WTC11 (cell line): Measurements from ENCODE around the gene FHAD1. TPM values are rescaled to one million over a fixed set of nuclear protein-coding genes. Genes with fewer than 3 reads are reported as not detected.
A peak's percentile ranks its signal among the peaks of the same experiment; 100 is the strongest.

Experiments used
- ATAC-seq: fragments of 200-7000 bp; cut with Tn5 transposase; 2 replicates; pipeline ENCODE4 v1.10.0; 2021; ENCODE audit warnings: mild to moderate bottlenecking, moderate library complexity
- CTCF ChIA-PET: fragments of 300-600 bp; sonication (Branson Sonifier 250); formaldehyde crosslinking; loops from one replicate; lab custom pipeline; 2021; ENCODE audit warnings: antibody characterized with exemption; lab: Charles Lee
- POLR2A ChIA-PET: fragments of 350-600 bp; sonication (Branson Sonifier 250); formaldehyde crosslinking; loops from one replicate; lab custom pipeline; 2021; ENCODE audit warnings: antibody characterized with exemption; lab: Charles Lee
- DNase-seq: peaks from one replicate; pipeline ENCODE4 v3.0.0; 2021; ENCODE audit warnings: low spot score
- H3K27ac Mint-ChIP-seq: 2 replicates; pipeline ENCODE4 v1.8.0; 2021; ENCODE audit warnings: mixed read lengths
- H3K27me3 Mint-ChIP-seq: 2 replicates; pipeline ENCODE4 v1.8.0; 2021; ENCODE audit warnings: low read depth, mild to moderate bottlenecking, moderate library complexity, mixed read lengths
- H3K36me3 Mint-ChIP-seq: 2 replicates; pipeline ENCODE4 v1.8.0; 2021; ENCODE audit warnings: mixed read lengths
- H3K4me1 Mint-ChIP-seq: 2 replicates; pipeline ENCODE4 v1.8.0; 2022; ENCODE audit warnings: mixed read lengths
- H3K4me3 Mint-ChIP-seq: 2 replicates; pipeline ENCODE4 v1.8.0; 2021; ENCODE audit warnings: mild to moderate bottlenecking, moderate library complexity, mixed read lengths
- H3K9me3 Mint-ChIP-seq: 2 replicates; pipeline ENCODE4 v1.8.0; 2021; ENCODE audit warnings: mixed read lengths
- AFF4 ChIP-seq: sonication (generic); formaldehyde crosslinking; IDR thresholded peaks from 2 replicates; pipeline ENCODE4 v1.8.1; 2023; ENCODE audit warnings: mild to moderate bottlenecking, missing genetic modification reagents, borderline replicate concordance
- AR ChIP-seq: fragments of 250-450 bp; sonication (Bioruptor Pico); IDR thresholded peaks from 2 replicates; pipeline ENCODE4 v1.9.0; 2021; ENCODE audit warnings: mild to moderate bottlenecking
- CREB1 ChIP-seq: sonication (generic); formaldehyde crosslinking; IDR thresholded peaks from 2 replicates; pipeline ENCODE4 v1.8.0; 2023; ENCODE audit warnings: mild to moderate bottlenecking, missing genetic modification reagents
- CREM ChIP-seq: sonication (generic); formaldehyde crosslinking; IDR thresholded peaks from 2 replicates; pipeline ENCODE4 v1.8.1; 2022; ENCODE audit warnings: mild to moderate bottlenecking, missing genetic modification reagents, moderate library complexity
- E2F5 ChIP-seq: sonication (generic); formaldehyde crosslinking; IDR thresholded peaks from 2 replicates; pipeline ENCODE4 v1.8.1; 2022; ENCODE audit warnings: mild to moderate bottlenecking, moderate library complexity, missing genetic modification reagents
- ESRRA ChIP-seq: sonication (generic); formaldehyde crosslinking; IDR thresholded peaks from 2 replicates; pipeline ENCODE4 v1.8.1; 2022; ENCODE audit warnings: mild to moderate bottlenecking, missing genetic modification reagents, borderline replicate concordance
- ETV6 ChIP-seq: sonication (generic); formaldehyde crosslinking; IDR thresholded peaks from 2 replicates; pipeline ENCODE4 v1.8.1; 2022; ENCODE audit warnings: mild to moderate bottlenecking, missing genetic modification reagents
- HMGA2 ChIP-seq: fragments of 250-450 bp; sonication (Bioruptor Pico); IDR thresholded peaks from 2 replicates; pipeline ENCODE4 v1.4.0; 2021; ENCODE audit warnings: mild to moderate bottlenecking, moderate library complexity
- IRF1 ChIP-seq: sonication (generic); formaldehyde crosslinking; IDR thresholded peaks from 2 replicates; pipeline ENCODE4 v1.8.0; 2023; ENCODE audit warnings: missing genetic modification reagents
- NFATC4 ChIP-seq: fragments of 250-450 bp; sonication (Bioruptor Pico); IDR thresholded peaks from 2 replicates; pipeline ENCODE4 v1.9.0; 2021; ENCODE audit warnings: mild to moderate bottlenecking
- NFE2L1 ChIP-seq: sonication (generic); formaldehyde crosslinking; IDR thresholded peaks from 2 replicates; pipeline ENCODE4 v1.8.1; 2023; ENCODE audit warnings: missing genetic modification reagents
- NFYB ChIP-seq: sonication (generic); formaldehyde crosslinking; conservative IDR thresholded peaks from 2 replicates; pipeline ENCODE4 v1.8.0; 2022; ENCODE audit warnings: low read depth, missing genetic modification reagents
- NR1H2 ChIP-seq: sonication (generic); formaldehyde crosslinking; IDR thresholded peaks from 2 replicates; pipeline ENCODE4 v1.9.0; 2021; ENCODE audit warnings: mild to moderate bottlenecking, moderate library complexity, missing genetic modification reagents
- RELA ChIP-seq: sonication (generic); formaldehyde crosslinking; IDR thresholded peaks from 2 replicates; pipeline ENCODE4 v1.8.1; 2022; ENCODE audit warnings: missing genetic modification reagents, mild to moderate bottlenecking, borderline replicate concordance
- RORB ChIP-seq: fragments of 250-450 bp; sonication (Bioruptor Pico); IDR thresholded peaks from 2 replicates; pipeline ENCODE4 v1.9.0; 2021; ENCODE audit warnings: mild to moderate bottlenecking
- SMAD3 ChIP-seq: sonication (generic); formaldehyde crosslinking; IDR thresholded peaks from 2 replicates; pipeline ENCODE4 v1.8.0; 2022; ENCODE audit warnings: missing genetic modification reagents, mild to moderate bottlenecking, borderline replicate concordance
- TEAD1 ChIP-seq: sonication (generic); formaldehyde crosslinking; IDR thresholded peaks from 2 replicates; pipeline ENCODE4 v1.8.0; 2022; ENCODE audit warnings: mild to moderate bottlenecking, missing genetic modification reagents
- ZBTB21 ChIP-seq: sonication (generic); formaldehyde crosslinking; IDR thresholded peaks from 2 replicates; pipeline ENCODE4 v1.8.1; 2023; ENCODE audit warnings: mild to moderate bottlenecking, missing genetic modification reagents, borderline replicate concordance
- ZNF263 ChIP-seq: sonication (generic); formaldehyde crosslinking; IDR thresholded peaks from 2 replicates; pipeline ENCODE4 v1.8.1; 2022; ENCODE audit warnings: low read depth, mild to moderate bottlenecking, moderate library complexity, missing genetic modification reagents
- ZNF416 ChIP-seq: fragments of 250-450 bp; sonication (Bioruptor Pico); IDR thresholded peaks from 2 replicates; pipeline ENCODE4 v1.9.0; 2021; ENCODE audit warnings: mild to moderate bottlenecking, inconsistent platforms
- total RNA-seq: library from RNA; stranded (reverse); gene quantifications from 3 replicates; pipeline ENCODE4 v1.2.3, GENCODE V29; 2021
- TF ChIP-seq, protein P1 (sequence below): fragments of 250-450 bp; sonication (Bioruptor Pico); IDR thresholded peaks from 2 replicates; pipeline ENCODE4 v1.9.0; 2021; ENCODE audit warnings: mild to moderate bottlenecking

Gene FHAD1
- total RNA-seq, 1 experiment from 2014 or later: 3.0 TPM

DNA sequence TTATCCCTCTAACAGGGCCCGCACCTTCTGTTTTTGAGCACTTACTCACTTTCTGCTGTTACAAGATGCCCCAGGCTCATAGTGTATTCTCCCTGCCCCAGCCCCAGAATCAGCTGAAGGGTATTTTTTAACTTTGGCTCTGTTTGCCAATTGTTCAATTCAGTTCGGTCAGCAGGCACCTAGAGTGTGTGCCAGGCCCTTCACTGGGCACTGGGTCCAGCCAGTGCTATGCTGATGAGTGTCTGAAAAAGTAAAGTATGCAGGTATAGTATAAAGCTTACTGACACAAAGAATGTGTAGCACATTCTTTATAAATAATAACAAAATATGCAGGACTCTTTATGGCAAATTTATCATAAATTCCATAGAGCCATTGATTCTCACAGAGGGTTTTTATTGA, 35.0 kb downstream of the FHAD1 start:
- CTCF ChIA-PET: interaction anchor here (0.7 to 1.5 kb wide), 3 partner anchors 154 to 774 kb away, joined by 4 to 9 read pairs (median 5); no protein-coding TSS in a partner anchor
- TF ChIP-seq RORB (CRISPR knock-in tag) (no peak), NFATC4 (CRISPR knock-in tag) (no peak), SMAD3 (no peak), E2F5 (CRISPR knock-in tag) (no peak), NFE2L1 (no peak)
- POLR2A ChIA-PET: interaction anchor here (0.6 kb wide), 1 partner anchor 153 kb away, joined by 3 read pairs; no protein-coding TSS in a partner anchor
- Mint-ChIP-seq H3K4me3 (no peak overlapping the region), H3K27ac (no peak overlapping the region), H3K36me3 (no peaks in the 10 kb centered on the region), H3K4me1 (no peaks in the 10 kb centered on the region), H3K27me3 (0 out of 2 replicates have a peak, but pooled peaks cover under 1% of the 10 kb centered on the region), H3K9me3 (peaks cover 11% of the 10 kb centered on the region)
- ATAC-seq (no peak), DNase-seq (no peak)

- no peak for TF ChIP-seq NFE2L1
- TF ChIP-seq ZNF416: no peak
- ATAC-seq (peak; percentile 57), DNase-seq (peak; percentile 35)
- no peaks in the 10 kb centered on the region for H3K36me3 Mint-ChIP-seq
- peaks cover 5% of the 10 kb centered on the region; the same call in 1 of the 2 replicates for H3K27me3 Mint-ChIP-seq
- H3K27ac Mint-ChIP-seq: no peak overlapping the region
- CTCF ChIA-PET: interaction anchor here (1.0 to 1.7 kb wide), 7 partner anchors 11 to 172 kb away, joined by 3 to 12 read pairs (median 4); partner anchors contain the start of gene TMEM51
- H3K9me3 Mint-ChIP-seq: peaks cover 14% of the 10 kb centered on the region
- no peaks in the 10 kb centered on the region for H3K4me1 Mint-ChIP-seq
- POLR2A ChIA-PET: no interaction called here
- H3K4me3 Mint-ChIP-seq: no peak overlapping the region
Measured at GRCh38 chr1:15282810-15283474, 35.9 kb downstream of the FHAD1 start.

- no peak for DNase-seq
- ATAC-seq: peak; percentile 26; the same call in 1 of the 2 replicates
- TF ChIP-seq ZBTB21 (CRISPR knock-in tag) (no peak), HMGA2 (CRISPR knock-in tag) (no peak), ZNF263 (no peak), CREM (no peak), IRF1 (CRISPR knock-in tag) (no peak), NFYB (CRISPR knock-in tag) (no peak), TEAD1 (no peak), ETV6 (CRISPR knock-in tag) (no peak), CREB1 (CRISPR knock-in tag) (no peak), AR (CRISPR knock-in tag) (no peak), RELA (CRISPR knock-in tag) (no peak), NR1H2 (CRISPR knock-in tag) (no peak), ESRRA (no peak), AFF4 (no peak)
- TF ChIP-seq, protein P1, sequence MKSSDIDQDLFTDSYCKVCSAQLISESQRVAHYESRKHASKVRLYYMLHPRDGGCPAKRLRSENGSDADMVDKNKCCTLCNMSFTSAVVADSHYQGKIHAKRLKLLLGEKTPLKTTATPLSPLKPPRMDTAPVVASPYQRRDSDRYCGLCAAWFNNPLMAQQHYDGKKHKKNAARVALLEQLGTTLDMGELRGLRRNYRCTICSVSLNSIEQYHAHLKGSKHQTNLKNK (CRISPR knock-in tag): no peak
- Mint-ChIP-seq H3K27ac (no peak overlapping the region), H3K4me3 (no peak overlapping the region), H3K27me3 (peaks cover 5% of the 10 kb centered on the region; the same call in 1 of the 2 replicates), H3K9me3 (peaks cover 14% of the 10 kb centered on the region), H3K36me3 (no peaks in the 10 kb centered on the region), H3K4me1 (no peaks in the 10 kb centered on the region)
- CTCF ChIA-PET: interaction anchor here (1.0 to 1.7 kb wide), 7 partner anchors 11 to 173 kb away, joined by 3 to 12 read pairs (median 4); partner anchors contain the start of gene TMEM51
- POLR2A ChIA-PET: no interaction called here
Measured at GRCh38 chr1:15283526-15283925, 36.5 kb downstream of the FHAD1 start.
